NCI-H1048 (cell line): Measurements from ENCODE around the gene TRIM31.
A peak's percentile ranks its signal among the peaks of the same experiment; 100 is the strongest.
"Not testable (repeated sequence)": the region's sequence is repeated elsewhere in the genome, so short reads cannot be mapped to it uniquely, and the experiment has no call there.

Source experiments
- DNase-seq: peaks from one replicate; lab custom pipeline; 2025; lab: John Stamatoyannopoulos, UW

TRIM31 gene

DNA sequence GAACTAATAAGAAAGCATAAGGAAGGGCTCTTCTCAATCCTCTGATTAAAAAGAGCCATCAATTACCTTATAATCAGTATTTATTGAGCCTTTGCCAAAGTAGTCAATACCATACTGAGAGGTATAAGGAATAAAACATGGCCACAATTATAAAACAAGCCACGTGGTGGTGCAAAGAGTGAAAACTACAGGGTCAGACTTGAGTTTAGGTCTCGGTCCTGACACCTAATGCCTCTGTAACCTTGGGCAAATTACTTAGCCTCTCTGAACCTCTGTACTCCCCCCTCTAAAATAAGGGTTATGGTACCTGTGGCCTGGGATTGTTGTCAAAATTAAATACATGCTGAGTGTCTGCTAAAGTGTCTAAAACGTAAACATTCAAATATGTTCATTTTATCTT is 36.3 kb upstream of the TRIM31 start:
- DNase-seq = no peak

DNA sequence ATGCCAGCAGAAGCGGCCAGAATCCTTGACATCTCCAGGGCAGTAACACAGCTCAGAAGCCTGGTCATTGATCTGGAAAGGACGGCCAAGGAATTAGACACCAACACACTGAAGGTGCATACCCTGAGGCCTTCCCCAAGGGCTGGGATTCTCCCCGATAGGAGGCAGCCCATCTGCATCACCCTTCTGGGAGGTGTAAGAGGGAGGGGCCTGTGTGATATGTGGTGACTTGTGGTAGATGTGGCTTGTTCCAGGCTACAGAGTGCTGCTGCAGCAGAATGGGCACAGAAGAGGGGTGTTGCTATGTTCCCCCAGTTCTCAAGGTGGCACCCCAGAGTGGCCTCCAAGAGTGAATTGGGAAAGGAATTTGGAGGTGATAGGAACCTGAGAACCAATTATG is 34.2 kb upstream of the TRIM31 start:
- no peak for DNase-seq

DNA sequence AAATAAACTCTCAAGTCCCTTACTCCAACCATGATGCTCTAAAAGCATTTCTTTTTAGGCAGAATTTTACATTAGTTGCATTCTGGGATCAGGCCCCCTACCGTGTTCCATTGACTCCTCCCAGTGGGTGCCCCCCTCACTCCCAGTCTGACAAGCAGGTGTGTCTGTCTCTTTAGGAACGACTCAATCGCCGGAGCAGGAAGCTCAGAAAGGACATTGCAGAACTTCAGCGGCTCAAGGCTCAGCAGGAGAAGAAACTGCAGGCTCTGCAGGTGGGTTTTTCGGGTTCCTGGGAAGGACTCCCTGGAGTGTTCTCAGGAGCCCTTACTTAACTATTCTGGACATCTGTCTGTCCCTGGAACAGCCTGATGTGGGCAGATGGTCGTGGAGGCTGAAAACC is 32.9 kb upstream of the TRIM31 start:
- DNase-seq = no peak

DNA sequence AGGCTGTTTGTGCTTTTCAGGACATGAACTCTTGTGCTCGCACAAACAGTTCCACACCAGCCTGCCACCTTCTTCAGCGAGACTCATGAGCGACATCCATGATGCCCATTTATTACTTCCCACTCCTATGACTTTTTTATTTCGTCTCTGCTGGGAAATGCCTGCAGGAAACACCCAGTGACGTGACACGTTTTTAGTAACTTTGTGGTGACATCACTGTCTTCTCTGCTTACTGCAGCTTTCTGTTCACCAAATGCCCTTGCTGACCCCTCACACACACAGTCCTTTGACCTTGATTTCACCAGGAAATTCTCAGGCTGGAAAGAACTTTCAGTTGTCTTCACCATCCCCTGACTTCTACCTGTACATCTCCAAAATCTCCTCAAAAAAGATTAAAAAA is 31.9 kb upstream of the TRIM31 start:
- DNase-seq = no peak

DNA sequence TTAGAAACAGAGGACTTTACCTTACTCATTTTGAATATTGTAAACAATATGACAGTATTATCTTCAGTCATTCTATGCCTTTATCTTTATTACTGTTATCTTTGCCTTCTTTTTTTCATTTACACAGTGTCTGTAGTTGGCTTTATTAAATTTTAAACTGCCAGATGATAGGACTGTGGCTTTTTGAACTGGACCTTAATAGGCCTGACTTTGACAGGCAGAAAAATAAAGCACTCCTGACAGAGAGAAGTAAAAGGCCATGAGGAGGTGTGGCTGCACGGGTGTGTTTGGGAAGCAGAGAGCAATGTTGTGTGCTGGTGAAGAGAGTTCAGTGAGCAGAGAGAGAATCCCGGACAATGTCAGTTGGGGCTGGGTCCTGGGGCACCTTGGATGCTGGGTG is 30.9 kb upstream of the TRIM31 start:
- DNase-seq = no peak

DNA sequence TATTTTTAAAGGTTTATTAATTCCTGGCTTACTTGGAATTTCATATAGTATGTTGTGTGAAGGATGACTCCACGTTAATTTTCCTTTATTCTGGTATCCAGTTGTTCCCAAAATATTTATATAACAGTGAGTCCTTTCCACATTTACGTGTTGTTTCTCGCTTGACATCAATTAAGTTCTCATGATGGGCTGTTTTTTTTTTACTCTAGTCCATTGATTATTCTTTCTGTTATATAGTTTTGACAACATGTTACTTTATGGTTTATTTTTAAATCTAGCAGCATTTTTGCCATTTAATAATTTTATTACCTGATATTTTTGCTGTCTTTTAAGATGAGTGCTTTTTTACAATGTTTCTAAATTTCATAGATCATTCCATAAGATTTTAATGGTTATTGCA is 29.8 kb upstream of the TRIM31 start:
- DNase-seq = no peak

DNA sequence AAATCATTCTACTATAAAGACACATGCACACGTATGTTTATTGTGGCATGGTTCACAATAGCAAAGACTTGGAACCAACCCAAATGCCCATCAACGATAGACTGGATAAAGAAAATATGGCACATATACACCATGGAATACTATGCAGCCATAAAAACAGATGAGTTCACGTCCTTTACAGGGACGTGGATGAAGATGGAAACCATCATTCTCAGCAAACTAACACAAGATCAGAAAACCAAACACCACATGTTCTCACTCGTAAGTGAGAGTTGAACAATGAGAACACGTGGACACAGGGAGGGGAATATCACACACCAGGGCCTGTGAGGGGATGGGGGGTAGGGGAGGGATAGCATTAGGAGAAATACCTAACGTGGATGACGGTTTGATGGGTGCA is 27.4 kb upstream of the TRIM31 start:
- not testable (repeated sequence) for DNase-seq

DNA sequence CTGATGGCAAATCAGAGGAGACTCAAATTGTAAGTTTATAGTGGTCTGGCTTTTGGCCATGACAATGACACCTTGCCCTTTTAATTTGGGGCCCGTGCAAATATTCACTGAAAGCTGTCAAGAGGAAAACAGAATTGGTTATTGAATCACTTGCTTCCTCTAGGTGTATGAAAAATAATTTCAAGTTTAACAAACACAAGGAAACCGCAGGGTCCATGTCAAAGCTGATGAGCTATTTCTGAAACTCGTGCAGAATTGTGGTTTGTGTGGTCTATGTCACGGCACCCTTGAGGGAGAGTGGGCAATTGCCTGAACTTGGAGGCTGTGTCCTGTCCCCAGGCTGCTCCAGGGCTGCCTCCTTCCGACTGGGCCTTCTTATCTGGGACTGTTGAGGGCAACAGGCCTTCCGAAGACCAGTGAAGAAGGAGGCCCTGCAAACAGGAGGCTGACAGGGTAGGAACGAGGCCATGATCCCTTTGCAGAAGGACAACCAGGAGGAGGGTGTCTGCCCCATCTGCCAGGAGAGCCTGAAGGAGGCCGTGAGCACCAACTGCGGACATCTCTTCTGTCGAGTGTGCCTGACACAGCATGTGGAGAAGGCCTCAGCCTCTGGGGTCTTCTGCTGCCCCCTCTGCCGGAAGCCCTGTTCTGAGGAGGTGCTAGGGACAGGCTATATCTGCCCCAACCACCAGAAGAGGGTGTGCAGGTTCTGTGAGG is 23.8 kb upstream of the TRIM31 start:
- no peak for DNase-seq

DNA sequence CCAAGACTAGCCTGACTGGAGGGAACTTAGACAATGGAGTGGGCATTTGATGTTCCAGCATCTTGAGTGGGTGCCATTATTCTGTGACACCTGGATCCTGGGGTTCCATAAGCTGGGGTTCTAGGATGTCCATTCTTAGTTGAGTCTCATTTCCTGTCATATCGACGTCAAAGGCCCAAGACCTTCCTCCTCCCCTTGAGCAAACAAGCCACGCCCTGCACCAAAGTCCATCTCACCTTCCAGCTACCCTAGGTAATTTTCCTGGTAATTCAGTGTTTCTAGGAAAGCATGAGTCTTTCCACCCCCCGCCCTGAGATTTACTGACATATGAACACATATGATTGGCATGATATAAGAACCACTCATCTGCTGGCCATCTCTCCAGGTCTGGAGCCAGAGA is 22.9 kb upstream of the TRIM31 start, which contains the start of gene TRIM40:
TSS of gene TRIM40 (plus strand) at position 384 of the 400 bp plus-strand sequence. CDS start 897 bp downstream, outside the sequence.
- no peak for DNase-seq

DNA sequence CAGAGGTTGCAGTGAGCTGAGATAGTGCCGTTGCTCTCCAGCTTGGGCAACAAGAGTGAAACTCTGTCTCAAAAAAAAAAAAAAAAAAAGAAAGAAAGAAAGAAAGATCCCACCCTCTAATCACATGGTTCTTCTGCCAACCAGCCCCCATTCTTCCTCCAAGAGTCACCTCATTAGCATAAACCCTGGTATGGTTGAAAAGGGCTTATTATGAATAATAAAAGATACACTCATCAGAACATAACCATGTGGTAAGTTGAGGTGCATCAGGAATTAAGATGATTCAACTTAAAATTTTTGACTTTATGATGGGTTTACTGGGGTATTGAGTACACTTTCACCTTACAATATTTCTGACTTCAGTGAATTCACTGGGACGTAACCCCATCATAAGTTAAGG is 22.3 kb upstream of the TRIM31 start:
- no peak for DNase-seq

DNA sequence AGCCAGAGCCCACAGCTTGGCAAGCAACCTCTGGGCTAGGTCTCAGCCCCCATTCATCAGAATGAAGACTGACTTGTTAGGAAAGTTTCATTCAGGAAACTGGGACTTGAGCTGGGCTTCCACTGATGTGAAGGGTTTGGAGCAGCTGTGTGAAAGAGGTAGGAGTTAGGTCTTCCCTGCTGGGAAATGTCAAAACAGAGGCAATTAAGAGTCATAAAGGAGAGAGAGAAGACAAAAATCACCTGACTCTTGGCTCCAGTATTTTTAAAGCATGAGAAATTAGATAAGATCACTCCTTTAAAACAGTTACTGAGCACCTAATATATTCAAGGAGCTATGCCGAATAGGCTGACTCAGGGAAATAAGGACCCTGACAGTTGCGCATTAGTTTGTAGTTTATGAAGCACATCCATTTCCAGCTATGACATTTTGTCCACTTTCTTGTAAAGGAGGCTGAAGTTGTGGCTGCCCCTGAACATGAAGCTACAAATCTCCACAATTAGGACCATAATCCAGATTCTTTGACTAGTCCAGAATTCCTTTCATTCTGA is 19.1 kb upstream of the TRIM31 start:
- no peak for DNase-seq

DNA sequence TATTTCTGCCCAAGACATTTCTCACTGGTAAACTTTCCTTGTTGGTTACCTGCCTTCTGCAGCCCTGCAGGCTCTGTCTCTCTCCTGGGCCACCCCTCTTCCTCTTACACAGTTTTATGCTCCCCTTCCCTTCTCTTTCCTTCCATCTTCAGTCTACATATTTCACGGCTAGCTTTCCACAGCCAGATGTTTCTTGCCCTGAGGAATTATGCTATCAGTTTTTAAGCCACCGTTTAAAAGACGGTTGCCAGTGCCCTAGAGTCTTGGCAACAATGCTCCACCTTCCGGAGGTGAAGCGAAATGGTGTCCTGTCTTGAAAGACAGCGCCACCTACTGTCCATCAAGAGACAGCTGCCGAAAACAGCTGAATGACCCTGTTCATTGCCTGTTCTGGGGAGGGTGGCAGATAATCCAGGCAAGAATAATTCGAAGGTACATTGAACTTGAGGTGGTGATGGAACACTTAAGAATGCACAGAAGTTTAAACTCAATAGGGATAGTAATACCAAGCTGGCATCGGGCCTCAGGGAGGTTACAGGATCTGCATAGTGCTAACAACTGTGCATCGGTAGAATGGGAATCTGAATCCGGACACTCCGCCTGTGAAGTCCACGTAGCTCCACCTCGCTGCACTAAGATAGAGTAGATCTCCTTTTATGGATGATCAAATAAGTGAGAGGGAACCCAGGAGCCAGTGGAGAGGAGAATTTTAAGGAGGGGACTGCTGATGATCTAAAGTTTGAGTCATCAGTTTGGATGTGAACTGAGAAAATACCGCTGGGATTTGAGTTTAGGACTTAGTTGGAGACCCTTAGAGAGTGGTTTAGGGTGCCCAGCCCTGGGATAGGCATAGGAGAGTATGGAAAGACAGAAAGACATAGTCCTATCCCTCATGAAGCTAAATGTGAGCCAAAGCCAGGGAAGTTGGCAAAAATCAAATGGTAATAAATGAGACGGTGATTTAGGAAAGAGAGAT is 18.3 kb upstream of the TRIM31 start:
- peak; percentile 33 for DNase-seq

DNA sequence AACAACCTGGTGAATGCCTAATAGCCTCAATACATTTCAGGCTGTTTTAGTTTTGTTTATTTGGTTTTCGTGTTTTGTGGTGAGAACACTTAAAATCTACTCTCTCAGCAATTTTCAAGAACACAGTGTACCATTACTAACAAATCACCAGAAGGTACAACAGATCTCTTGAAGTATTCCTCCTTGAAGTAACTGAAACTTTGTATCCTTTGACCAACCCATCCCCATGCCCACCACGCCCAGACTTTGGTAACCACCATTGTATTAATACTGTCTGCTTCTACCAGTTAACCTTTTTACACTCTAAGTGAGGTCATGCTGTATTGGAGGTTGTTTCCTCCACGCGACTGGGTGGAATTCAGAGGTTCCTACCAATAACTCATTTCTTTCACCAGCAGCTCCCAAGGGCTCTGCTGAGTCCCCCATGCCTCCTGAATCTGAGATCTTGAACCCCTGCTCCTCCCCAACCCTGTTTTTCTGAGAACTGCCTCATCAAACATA is 17.3 kb upstream of the TRIM31 start:
- DNase-seq = no peak

DNA sequence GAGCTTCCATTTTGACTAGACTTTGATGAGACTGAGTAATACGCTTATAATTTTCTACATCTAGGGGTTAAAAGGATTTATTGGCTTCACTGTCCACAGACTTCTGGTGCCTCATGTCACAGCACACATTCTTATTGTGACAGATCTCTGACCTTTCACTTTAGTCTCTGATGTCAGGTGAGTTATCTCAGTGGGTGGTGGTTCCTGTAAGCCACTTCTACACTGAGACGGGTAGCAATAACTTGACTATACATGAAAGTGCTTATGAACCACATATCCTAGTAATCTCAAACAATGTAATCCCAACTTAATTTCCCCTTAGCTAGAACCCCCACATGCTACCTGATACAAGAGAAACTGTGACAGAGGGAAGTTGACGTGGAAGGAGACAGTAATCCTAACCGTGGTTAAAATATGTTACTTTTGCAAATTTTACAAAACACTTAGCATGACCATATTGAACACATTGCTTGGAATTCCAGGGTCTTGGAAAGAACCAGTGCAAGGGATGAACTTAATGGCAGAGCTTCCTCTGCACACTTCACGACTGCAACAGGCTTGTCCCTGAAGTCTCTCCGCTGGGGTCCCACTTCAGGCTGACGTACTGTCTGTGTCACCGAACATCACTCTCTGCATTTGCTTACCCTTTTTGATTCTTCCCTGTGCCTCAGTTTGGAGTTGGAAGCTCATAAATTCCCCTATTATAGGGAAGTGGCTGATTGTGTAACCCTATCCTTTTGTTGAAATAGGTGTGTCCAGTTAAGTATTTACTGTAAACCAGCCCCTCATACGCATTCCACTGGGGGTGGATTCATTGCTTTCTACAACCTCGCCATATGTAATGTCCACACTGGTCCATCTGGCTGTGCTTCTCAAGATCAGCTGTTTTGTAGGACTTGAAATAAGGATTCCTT is 16.6 kb upstream of the TRIM31 start:
- DNase-seq = no peak

DNA sequence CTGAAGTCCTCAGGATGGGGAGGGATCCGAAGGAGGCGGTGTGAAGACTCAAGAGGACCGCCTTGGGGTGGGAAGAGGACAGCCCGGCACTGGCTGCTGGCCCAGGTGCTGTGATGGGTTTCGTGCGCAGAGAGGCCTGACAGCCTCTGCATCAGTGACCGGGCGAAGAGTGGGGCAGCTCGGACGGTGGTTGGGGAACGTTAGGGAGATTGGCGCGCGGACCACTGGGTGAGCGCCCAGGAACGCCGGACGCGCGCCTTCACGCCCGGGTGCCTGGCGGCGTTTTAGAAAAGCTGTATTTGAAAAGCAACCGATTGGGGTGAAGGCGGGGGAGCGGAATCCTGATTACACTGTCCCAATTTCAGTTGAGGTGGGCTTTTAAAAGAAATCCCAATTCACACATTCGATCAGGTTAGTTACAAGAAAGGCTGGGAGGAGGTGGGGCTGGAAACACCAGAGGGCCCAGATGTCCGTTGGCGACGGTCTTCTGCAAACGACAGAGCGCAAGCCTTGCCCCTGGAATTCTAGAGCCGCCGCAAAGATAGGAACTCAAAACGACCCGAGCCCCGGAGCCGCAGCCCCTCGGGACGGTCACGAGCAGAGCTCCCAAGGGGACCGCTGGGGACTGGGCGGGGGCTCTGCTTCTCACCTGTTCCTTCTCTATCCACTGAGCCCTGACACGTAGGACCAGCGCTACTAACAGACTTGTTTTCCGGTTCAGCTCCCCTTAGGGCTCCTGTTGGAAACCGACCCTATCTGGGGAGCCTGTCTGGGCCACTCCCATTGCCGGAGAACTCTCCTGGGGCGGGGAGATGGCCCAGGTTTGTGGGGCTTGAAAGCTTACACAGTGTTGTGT is 14.6 kb upstream of the TRIM31 start:
- DNase-seq = no peak

DNA sequence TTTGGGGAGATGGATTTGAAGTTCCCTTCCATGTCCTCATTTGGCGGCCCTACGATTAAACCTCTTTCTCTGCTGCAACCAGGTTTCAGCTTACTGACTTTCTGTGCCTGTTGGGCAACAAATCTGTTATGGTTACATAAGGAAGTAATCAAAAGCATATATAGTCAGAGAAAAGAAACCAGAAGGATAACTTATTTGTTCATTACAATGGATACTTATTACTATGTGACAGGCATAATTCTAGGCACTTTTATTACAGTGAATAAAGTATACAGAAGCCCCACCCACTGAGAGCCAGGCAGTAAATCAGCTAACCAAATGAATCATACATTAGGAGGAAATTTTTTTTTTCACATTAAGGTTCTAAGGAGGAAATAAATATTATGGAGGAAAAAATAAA is 9.6 kb upstream of the TRIM31 start:
- DNase-seq = no peak

DNA sequence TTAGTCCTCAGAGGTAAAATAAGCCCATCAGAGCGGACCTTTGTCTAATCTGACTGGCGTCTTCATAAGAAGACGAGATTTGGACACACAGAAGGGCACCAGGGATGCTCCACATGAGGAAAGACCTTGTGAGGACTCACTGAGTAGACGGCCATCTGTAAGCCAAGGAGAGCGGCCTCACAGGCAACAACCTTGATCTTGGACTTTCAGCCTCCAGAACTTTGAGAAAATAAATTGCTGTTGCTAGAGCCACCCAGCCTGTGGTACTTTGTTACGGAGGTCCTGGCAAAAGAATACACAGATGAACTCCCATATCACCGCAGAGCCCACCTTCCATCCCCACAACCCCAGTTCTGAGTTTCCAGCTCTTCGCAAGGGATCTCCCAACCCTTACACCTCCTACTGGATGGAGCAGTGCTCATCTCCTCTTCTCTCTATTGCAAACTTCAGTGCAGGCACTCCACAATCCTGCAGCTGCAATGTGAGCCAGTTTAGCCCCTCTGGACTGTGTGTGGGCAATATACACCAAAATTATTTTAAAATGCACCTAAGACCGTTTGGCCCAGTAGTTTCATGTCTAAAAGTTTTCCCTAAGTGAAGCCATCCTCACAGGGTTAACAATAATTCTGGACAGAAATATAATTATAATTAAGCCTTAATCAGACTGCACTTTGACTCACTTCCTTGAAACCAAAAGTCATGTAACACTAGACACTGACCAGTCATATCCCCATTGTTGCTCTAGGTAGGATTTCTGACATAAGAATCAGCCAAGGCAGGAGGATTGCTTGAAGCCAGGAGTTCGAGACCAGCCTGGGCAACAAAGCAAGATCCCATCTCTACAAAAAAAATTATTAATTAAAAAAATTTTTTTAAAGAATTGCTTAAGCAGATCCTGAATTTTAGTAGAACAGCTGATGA is 8.8 kb upstream of the TRIM31 start:
- no peak for DNase-seq

DNA sequence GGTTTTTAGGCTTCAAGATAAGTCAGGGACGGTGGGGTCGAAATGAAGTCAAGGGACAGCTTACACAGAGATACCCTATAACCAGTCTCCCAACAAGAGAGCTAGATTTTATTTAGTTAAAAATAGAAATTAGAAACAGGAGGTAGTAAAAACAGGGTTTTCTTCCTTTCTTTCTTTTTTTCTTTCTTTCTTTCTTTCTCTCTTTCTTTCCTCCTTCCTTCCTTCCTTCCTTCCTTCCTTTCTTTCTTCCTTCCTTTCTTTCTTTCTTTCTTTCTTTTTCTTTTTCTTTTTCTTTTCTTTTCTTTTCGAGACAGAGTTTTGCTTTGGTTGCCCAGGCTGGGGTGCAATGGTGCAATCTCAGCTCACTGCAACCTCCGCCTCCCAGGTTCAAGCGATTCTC is 5.8 kb upstream of the TRIM31 start:
- DNase-seq = not testable (repeated sequence)

DNA sequence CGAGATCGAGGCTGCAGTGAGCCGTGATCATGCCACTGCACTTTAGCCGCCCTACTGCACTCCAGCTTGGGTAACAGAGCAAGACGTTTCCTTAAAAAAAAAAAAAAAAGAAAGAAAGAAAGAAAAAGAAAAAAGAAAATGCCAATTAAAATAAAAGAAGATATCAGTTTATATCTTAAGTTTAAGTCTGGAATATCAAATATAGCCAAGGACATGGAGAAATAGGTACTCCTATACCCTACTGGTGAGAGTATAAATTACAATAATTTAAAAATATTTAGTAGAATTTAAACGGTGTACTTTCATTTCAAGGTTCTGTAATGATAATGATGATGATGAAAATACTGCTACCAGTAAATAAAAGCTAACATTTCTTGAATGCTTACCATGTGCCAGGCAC is 3.8 kb upstream of the TRIM31 start:
- no peak for DNase-seq

DNA sequence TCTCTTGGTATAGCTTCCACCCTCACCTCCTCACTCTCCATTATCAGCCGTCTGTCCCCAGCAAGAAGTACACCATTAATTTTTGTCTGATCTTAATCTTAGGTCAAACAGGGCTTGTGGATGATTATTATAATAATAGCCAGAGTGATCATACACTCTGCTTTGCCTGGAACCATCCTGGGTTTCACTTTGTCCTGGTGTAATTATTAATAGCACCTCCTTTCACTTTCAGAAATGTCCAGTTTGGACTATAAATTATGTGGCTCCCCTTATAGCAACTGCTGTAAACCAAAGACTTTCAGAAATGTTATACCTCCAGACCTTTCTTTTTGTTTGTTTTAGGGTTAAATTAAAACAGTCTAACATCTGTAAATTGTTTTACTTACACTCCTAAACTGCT is 951 bp upstream of the TRIM31 start:
- no peak for DNase-seq
